A549 (cell line): Measurements from ENCODE around the gene RNF214.

ENCODE experiments used
- CTCF ChIP-seq: fragments of >200 bp; sonication (Bioruptor Twin); formaldehyde crosslinking; IDR thresholded peaks from 3 replicates; pipeline ENCODE4 v1.5.1; 2016
- EHF ChIP-seq: fragments of 250-450 bp; sonication (Bioruptor Pico); IDR thresholded peaks from 2 replicates; pipeline ENCODE4 v1.5.0; 2020; ENCODE audit warnings: mild to moderate bottlenecking
- KDM5A ChIP-seq: fragments of 200-600 bp; sonication (generic); IDR thresholded peaks from 2 replicates; pipeline ENCODE4 v1.6.1; 2016; ENCODE audit warnings: antibody characterized with exemption, mild to moderate bottlenecking
- POLR2A ChIP-seq: IDR thresholded peaks from 2 replicates; pipeline ENCODE4 v1.6.1; 2012; ENCODE audit warnings: mild to moderate bottlenecking, low read length
- TF ChIP-seq, protein P1 (sequence below): fragments of 250-450 bp; sonication (Bioruptor Pico); IDR thresholded peaks from 2 replicates; pipeline ENCODE4 v1.5.0; 2021; ENCODE audit warnings: mild to moderate bottlenecking, moderate library complexity, borderline replicate concordance
- TF ChIP-seq, protein P2 (sequence below): fragments of 450-650 bp; IDR thresholded peaks from 2 replicates; pipeline ENCODE4 v1.6.1; 2014; ENCODE audit warnings: antibody characterized with exemption

DNA sequence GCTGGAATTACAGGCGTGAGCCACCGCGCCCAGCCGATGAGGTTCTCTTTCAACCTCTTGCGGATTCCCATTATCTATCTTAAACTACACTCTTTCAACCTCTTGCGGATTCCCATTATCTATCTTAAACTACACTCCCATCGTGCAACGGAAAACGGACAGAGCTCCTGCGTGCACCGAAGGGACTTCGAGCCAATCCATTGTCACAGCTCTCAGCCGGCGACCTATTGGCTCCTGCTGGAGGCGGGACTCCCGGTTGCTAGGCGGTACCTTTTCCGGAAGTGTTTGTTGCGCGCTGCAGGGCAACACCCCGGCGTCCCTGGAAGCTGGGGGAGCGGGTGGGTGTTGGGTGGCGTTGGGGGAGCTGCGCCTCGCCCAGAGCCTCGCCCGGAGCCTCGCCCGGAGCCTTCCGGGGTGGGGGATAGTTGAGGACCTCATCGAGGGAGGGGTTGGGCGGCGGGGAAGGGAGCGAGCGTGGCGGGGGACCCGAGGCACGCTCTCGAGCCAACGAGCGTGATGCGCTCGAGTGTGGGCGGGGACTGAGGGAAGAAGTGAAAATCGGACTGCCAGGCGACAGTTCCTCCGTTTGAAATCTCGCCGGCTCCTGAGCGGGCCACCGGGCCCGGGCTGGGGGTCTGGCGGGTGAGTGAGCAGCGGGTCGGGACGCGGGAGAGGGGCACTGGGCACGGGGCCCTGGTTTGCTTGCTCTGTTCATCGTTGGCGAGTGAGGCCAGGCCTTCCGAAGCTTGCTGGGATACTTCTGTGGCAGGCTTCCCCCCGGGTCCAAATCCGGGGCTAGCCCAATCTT lies 95.3 kb downstream of the RNF214 start, which contains the start of gene CEP164:
- TF ChIP-seq EHF (no peak), KDM5A (no peak), POLR2A (peak; percentile 45), CTCF (no peak)
- TF ChIP-seq, protein P1, sequence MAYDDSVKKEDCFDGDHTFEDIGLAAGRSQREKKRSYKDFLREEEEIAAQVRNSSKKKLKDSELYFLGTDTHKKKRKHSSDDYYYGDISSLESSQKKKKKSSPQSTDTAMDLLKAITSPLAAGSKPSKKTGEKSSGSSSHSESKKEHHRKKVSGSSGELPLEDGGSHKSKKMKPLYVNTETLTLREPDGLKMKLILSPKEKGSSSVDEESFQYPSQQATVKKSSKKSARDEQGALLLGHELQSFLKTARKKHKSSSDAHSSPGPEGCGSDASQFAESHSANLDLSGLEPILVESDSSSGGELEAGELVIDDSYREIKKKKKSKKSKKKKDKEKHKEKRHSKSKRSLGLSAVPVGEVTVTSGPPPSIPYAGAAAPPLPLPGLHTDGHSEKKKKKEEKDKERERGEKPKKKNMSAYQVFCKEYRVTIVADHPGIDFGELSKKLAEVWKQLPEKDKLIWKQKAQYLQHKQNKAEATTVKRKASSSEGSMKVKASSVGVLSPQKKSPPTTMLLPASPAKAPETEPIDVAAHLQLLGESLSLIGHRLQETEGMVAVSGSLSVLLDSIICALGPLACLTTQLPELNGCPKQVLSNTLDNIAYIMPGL (CRISPR knock-in tag) = no peak
- TF ChIP-seq, protein P2, sequence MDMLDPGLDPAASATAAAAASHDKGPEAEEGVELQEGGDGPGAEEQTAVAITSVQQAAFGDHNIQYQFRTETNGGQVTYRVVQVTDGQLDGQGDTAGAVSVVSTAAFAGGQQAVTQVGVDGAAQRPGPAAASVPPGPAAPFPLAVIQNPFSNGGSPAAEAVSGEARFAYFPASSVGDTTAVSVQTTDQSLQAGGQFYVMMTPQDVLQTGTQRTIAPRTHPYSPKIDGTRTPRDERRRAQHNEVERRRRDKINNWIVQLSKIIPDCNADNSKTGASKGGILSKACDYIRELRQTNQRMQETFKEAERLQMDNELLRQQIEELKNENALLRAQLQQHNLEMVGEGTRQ = no peak
